Activated T-cell treated with anti-CD3 and anti-CD28 coated beads, Interleukin-2, amount 50 U/mL, for 24 hours (primary cell): ENCODE results near the gene PARP6.
A peak's percentile ranks its signal among the peaks of the same experiment; 100 is the strongest.

Source experiments
- DNase-seq: peaks from one replicate; pipeline ENCODE4 v3.0.0-alpha.2; 2020
- H3K27ac Mint-ChIP-seq: 2 replicates; pipeline ENCODE4 v1.8.0; 2020; ENCODE audit warnings: mild to moderate bottlenecking, mixed read lengths
- H3K27me3 Mint-ChIP-seq: 2 replicates; pipeline ENCODE4 v1.8.0; 2020; ENCODE audit warnings: mixed read lengths
- H3K36me3 Mint-ChIP-seq: 2 replicates; pipeline ENCODE4 v1.8.0; 2020; ENCODE audit warnings: low read depth, mixed read lengths
- H3K4me1 Mint-ChIP-seq: 2 replicates; pipeline ENCODE4 v1.8.0; 2020; ENCODE audit warnings: low read depth, mixed read lengths
- H3K4me3 Mint-ChIP-seq: 2 replicates; pipeline ENCODE4 v1.8.0; 2020; ENCODE audit warnings: mild to moderate bottlenecking, moderate library complexity, mixed read lengths
- H3K9me3 Mint-ChIP-seq: 2 replicates; pipeline ENCODE4 v1.8.0; 2020; ENCODE audit warnings: mixed read lengths

PARP6 gene, protein sequence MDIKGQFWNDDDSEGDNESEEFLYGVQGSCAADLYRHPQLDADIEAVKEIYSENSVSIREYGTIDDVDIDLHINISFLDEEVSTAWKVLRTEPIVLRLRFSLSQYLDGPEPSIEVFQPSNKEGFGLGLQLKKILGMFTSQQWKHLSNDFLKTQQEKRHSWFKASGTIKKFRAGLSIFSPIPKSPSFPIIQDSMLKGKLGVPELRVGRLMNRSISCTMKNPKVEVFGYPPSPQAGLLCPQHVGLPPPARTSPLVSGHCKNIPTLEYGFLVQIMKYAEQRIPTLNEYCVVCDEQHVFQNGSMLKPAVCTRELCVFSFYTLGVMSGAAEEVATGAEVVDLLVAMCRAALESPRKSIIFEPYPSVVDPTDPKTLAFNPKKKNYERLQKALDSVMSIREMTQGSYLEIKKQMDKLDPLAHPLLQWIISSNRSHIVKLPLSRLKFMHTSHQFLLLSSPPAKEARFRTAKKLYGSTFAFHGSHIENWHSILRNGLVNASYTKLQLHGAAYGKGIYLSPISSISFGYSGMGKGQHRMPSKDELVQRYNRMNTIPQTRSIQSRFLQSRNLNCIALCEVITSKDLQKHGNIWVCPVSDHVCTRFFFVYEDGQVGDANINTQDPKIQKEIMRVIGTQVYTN

DNA sequence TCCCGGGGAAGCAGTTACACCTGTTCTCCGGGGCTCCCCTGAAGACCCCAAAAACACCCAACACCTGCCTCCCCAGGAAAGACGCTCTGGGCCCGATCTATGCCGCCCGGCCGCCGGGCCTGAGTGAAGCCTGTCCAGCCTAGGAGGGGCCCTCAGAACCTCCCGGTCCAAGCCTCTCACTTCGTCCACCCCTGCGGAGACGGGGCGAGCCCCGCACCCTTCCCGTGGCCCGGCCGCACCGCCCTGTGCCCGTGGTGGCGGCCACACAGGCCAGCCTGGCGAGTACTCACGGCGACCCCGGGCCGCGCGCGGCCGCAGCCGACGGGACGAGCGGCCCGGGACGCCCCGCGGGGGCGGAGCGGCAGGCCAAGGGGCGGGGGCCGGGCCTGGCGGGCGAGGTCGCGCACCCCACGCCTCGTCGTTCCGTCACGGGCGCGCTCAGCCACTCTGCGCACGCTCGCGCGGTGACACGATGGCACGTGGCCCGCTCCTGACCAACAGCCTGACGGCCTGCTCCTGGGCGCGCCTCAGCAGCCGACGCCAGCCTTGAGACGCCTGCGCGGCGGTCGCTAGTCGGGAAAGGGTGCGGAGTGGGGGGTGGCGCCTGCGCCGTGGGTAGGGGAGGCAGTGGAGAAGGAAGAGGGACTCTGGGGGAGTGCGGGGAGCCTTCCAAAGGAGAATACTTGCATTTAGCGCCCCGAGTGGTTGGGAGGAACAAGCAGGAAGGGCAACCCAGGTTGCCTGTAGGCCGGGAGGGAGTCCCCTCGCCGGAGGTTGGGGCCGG is at the start of gene PARP6:
Gene PARP6 (minus strand): TSS at position 342 of the 784 bp plus-strand sequence. CDS start 5,077 bp downstream, outside the sequence.
- Mint-ChIP-seq H3K36me3 (peaks cover 38% of the 10 kb centered on the region), H3K27ac (peak within 1 kb of the TSS; percentile 93), H3K4me1 (peaks cover 38% of the 10 kb centered on the region), H3K9me3 (no peaks in the 10 kb centered on the region), H3K4me3 (peak within 1 kb of the TSS; percentile 92), H3K27me3 (no peaks in the 10 kb centered on the region)
- DNase-seq = peak; percentile 98

DNA sequence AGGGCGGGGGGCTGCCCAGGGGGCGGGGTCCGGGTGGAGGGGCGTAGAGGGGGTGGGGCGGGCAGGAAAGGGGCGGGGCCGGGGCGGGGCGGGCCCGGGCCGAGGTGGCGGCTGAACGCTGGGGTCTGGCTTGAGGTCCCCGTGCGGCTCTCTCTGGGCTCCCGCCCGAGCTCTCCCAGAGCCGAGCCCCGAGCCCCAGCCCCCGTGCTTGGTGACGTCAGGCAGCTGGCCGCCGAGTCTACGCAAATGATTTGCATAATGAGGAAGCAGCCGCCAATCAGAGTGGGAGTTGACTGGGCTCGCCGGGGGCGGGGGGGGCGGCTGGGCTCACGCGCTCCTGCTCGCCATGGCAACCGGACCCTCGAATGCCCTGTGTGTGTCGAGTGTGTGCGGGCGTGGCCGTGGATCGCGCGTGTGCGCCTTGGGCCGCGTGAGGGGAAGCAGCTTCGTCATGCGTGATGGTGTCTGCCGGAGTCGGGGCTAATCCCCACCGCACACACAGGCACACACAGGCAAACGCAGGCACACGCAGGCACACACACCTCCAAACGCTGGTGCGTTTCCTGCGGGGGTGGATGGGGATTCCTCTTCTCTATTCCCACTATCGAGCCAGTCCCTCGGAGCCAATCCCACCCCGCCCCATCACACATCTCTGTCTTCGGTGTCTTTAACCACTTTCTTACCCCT is 47.8 kb upstream of the PARP6 start, which contains the start of gene CELF6:
Gene CELF6 (minus strand): TSS at position 173 of the 687 bp plus-strand sequence. CDS start 283 bp downstream, outside the sequence.
- peaks cover 7% of the 10 kb centered on the region for H3K36me3 Mint-ChIP-seq
- H3K4me3 Mint-ChIP-seq = peak within 1 kb of the TSS; percentile 80
- DNase-seq = peak; percentile 78
- peak within 1 kb of the TSS; percentile 27 for H3K27ac Mint-ChIP-seq
- peaks cover 3% of the 10 kb centered on the region for H3K9me3 Mint-ChIP-seq
- H3K27me3 Mint-ChIP-seq = peaks cover 8% of the 10 kb centered on the region
- peaks cover 21% of the 10 kb centered on the region for H3K4me1 Mint-ChIP-seq

DNA sequence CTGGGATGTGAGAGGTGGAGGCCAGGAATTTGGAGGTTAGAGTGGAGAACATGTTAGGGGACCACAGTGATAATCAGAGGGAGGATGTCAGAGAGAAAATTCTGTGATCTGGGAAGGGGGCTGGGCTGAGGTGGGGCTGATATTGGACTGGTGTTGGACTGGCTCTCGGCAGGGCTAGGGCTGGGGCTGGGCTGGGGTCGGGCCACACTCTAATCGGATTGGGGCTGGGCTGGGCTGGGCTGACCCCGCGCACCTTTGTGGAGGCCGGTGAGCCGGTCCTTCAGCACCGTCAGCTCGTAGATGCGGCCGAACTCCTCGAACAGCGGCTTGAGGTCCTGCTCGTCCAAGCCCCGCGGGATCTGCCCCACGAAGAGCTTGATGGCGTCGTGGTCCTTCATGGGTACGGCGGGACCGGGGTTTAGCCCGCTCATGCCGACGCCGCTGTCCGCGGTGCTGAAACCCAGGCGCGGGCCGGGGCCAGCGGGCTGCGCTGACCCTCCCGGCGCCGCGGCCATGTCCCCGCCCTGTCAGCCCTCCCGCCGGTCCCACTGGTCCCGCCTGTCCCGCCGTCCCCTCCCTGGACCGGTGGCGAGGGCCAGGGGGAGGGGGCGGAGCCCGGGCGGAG is 47.1 kb upstream of the PARP6 start:
- H3K4me1 Mint-ChIP-seq = peaks cover 21% of the 10 kb centered on the region
- no peak overlapping the region for H3K27ac Mint-ChIP-seq
- H3K36me3 Mint-ChIP-seq = peaks cover 3% of the 10 kb centered on the region
- peak; percentile 63 for DNase-seq
- H3K9me3 Mint-ChIP-seq = peaks cover 2% of the 10 kb centered on the region
- H3K4me3 Mint-ChIP-seq = peak overlapping the region; percentile 55
- H3K27me3 Mint-ChIP-seq = peaks cover 8% of the 10 kb centered on the region

DNA sequence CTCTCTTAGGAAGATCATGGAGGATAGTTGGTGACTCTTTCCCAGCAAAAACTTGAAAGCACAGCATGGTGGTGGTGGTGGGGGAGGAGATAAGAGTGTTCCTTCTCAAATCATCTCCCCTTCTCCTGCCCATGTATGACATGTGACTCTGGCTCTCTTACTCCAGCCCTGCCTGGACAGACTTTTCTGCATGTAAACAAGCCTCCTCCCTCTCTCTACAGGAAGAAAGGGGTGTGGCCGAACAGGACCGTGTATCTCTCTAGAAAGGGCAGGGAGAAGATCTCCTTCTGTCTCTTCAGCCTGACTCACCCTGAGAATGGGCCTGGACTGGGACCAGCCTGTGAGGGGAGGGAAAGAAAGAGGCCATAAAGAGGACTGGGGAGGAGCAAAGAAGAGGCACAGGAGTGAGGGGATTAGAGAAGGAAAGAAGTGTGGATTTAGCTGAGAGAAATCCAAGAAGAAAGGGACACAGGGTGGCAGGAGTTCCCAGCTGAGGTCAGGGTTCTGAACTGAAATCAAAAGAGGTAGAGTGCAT is 46.1 kb upstream of the PARP6 start:
- Mint-ChIP-seq H3K4me3 (peak overlapping the region; percentile 55), H3K27me3 (peaks cover 8% of the 10 kb centered on the region), H3K4me1 (peaks cover 21% of the 10 kb centered on the region), H3K36me3 (no peaks in the 10 kb centered on the region), H3K9me3 (no peaks in the 10 kb centered on the region), H3K27ac (no peak overlapping the region)
- no peak for DNase-seq

DNA sequence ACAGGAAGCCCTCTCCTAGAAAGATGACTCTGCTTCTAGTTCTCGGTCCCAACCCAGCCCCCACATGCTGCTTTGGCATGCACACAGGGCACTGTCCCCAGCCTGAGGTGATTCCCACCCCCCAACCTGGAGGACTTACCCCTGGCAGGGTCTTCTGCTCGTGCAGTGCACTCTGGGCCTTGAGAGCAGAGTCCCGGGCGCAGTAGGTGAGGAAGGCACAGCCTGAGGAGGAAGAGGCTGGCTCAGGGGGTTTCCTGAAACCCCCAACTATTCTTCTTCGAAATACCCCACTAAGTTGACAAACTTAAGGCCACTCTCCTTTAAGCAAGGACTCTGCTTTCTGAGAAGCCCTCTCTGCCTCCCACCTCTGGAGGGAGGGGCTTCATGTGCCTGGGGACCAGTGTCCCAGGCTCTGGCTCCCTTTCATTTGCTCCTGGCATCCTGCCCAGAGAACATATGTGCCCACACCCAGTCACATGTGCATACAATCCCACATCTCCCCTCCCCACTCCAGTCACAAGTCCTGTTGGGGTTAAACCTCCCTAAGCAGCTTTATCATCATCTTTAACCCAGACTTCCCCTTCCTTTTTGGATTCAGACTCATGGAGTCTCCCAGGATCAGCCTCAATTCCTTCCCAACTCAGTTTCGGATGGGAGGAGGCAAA is 43.5 kb upstream of the PARP6 start:
- no peaks in the 10 kb centered on the region for H3K36me3 Mint-ChIP-seq
- peaks cover 8% of the 10 kb centered on the region for H3K27me3 Mint-ChIP-seq
- no peak for DNase-seq
- H3K4me1 Mint-ChIP-seq = peaks cover 19% of the 10 kb centered on the region
- no peak overlapping the region for H3K27ac Mint-ChIP-seq
- H3K4me3 Mint-ChIP-seq = no peak overlapping the region
- H3K9me3 Mint-ChIP-seq = no peaks in the 10 kb centered on the region

DNA sequence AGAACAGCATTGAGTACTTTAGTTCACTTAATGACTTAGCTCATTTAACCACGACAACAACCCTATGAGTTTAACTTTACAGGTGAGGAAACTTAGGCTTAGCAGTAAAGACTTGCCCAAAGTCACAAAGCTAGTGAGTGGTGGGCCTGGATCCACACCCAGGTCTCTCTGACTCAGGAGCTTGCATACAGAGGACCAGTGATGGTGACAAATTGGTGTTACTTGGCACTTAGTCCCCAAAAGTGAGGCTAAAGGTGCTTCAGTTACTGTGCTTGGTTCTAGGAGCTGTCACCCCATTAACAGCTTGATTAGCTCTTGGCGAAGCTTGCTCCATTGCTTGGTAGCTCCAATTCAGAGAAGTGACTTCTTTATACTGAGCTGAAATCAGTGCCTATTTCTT is 41.5 kb upstream of the PARP6 start:
- H3K36me3 Mint-ChIP-seq = no peaks in the 10 kb centered on the region

DNA sequence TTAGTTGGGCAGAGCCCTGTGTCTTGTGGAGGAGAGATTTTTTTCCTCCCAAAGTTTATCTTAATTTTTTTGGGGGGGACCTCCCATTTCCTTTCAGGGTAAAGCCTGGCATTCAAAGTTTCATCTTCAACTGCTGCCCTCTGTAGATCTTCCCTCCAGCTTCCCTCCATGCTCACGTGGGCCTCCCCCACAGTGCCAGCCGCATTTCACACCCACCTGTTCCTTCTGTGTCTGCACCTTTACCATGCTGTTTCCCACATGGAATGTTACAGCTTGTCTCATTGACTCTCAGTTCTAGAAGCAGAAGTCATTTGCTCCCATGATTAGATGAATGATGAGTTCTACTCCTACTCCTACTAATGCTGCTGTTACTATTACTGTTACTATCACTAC is 41.1 kb upstream of the PARP6 start:
- no peak overlapping the region for H3K27ac Mint-ChIP-seq
- H3K27me3 Mint-ChIP-seq = no peaks in the 10 kb centered on the region
- H3K36me3 Mint-ChIP-seq = no peaks in the 10 kb centered on the region
- no peaks in the 10 kb centered on the region for H3K9me3 Mint-ChIP-seq
- H3K4me1 Mint-ChIP-seq = peaks cover 3% of the 10 kb centered on the region
- no peak for DNase-seq
- H3K4me3 Mint-ChIP-seq = no peak overlapping the region

More for the DNA sequence above, 41.5 kb upstream of the PARP6 start:
- Mint-ChIP-seq H3K9me3 (no peaks in the 10 kb centered on the region), H3K4me3 (no peak overlapping the region), H3K27ac (no peak overlapping the region), H3K27me3 (peaks cover 4% of the 10 kb centered on the region), H3K4me1 (peaks cover 7% of the 10 kb centered on the region)
- DNase-seq = no peak

DNA sequence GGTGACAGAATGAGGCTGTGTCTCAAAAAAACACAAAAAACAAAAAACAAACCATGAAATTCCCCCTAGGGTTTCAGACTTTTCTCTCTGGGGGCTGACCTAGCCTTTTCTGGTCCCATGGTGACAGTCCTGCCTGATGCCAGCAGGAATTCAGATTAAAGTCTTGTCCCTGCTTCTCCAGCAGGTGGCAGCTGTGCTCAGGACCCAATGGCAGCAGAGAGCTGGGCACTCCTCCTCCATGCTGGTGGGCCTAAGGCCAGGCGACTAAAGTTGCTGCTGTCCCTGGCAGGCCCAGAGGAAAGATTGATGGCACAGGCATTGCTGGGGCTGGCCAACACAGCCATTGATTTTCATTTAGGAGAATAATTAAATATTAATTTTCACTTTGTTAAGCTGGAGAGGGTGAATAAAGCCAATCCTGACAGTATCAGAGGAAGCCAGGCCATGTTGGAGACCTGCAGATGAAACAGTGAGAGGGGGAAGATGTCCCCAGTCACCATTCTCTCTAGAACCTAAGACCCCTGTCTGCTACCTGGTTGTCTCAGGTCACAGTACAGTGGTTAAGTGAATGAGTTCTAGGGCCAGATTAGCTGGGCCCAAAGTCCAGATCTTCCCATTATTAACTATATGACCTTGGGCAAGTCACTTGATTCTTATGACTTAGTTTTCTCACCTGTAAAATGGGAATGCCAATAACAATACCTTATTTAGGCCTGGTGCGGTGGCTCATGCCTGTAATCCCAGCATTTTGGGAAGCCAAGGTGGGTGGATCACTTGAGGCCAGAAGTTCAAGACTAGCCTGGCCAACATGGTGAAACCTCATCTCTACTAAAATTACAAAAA is 40.5 kb upstream of the PARP6 start:
- Mint-ChIP-seq H3K27me3 (no peaks in the 10 kb centered on the region), H3K4me1 (peaks cover 3% of the 10 kb centered on the region), H3K27ac (no peak overlapping the region), H3K4me3 (no peak overlapping the region), H3K9me3 (no peaks in the 10 kb centered on the region), H3K36me3 (no peaks in the 10 kb centered on the region)
- DNase-seq = peak; percentile 68

DNA sequence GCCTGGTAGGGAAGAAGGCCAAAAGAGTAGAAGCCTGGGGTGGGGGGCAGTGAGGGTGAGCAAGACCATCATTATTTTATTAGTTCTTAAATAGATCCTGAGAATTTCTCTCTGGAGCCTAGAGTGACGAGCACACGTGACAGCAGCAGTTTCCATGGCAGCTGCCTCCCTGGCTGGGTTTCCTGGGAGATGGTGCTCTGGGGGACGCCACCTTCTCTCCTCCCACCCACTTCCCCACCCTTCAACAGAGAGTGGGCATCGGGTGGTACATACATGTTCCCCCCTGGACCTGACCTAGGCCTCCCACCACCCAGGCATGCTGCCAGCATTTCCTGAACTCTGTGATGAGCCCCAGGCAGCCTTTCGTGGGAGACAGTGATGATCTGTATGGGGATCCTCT is 34.7 kb upstream of the PARP6 start:
- H3K27me3 Mint-ChIP-seq = no peaks in the 10 kb centered on the region
- no peak for DNase-seq
- no peaks in the 10 kb centered on the region for H3K36me3 Mint-ChIP-seq
- peaks cover 11% of the 10 kb centered on the region for H3K4me1 Mint-ChIP-seq
- no peak overlapping the region for H3K4me3 Mint-ChIP-seq
- no peak overlapping the region for H3K27ac Mint-ChIP-seq
- H3K9me3 Mint-ChIP-seq = no peaks in the 10 kb centered on the region

DNA sequence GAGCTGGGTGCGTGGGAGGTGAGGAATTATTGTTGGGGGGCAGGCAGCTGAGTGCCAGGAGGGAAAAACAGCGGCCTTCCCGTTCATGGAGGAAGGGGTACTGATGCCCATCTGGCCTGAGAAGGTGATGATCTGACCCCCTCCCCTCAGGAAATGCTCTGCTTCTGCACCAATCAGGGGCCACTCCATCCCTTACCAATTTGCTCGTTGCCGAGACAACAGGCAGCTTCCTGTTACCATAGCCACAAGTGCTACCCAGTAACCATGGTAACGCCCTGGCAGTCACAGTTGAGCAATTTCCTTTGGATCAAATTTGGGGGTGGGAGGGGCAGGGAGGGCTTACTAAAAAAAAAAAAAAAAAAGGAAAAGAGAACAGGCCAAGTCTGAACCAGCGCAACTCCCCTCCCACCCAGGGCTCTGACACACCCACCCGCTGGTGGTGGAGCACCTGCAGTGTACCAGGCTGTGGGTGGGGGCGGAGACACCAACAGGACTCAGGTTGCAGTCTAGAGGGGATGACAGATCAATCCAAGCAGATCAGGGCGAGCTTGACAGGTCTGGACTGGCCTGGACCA is 33.9 kb upstream of the PARP6 start:
- DNase-seq = no peak
- H3K36me3 Mint-ChIP-seq = no peaks in the 10 kb centered on the region
- no peak overlapping the region for H3K4me3 Mint-ChIP-seq
- peaks cover 11% of the 10 kb centered on the region for H3K4me1 Mint-ChIP-seq
- no peaks in the 10 kb centered on the region for H3K9me3 Mint-ChIP-seq
- H3K27ac Mint-ChIP-seq = no peak overlapping the region
- no peaks in the 10 kb centered on the region for H3K27me3 Mint-ChIP-seq

DNA sequence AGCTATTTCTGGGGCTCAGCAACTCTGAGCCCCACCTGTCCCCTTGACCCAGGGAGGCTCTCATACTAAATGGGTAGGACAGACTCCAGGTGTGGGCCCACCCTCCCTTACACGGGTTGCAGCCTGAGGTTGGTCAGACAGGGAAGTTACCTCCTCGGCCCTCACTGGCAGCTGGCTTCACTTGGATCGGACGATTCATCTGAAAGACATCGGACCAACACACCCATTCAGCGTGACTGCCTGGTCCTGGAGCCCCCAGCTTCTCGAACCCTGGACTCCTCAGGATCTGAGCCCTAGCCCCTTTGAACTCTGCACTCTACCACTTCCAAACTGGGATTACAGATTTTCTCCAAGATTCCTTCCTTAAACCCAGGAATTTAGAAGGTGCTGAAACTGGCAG is 32.2 kb upstream of the PARP6 start:
- no peaks in the 10 kb centered on the region for H3K9me3 Mint-ChIP-seq
- no peaks in the 10 kb centered on the region for H3K36me3 Mint-ChIP-seq
- no peak overlapping the region for H3K27ac Mint-ChIP-seq
- peaks cover 11% of the 10 kb centered on the region for H3K4me1 Mint-ChIP-seq
- DNase-seq = no peak
- H3K27me3 Mint-ChIP-seq = no peaks in the 10 kb centered on the region
- no peak overlapping the region for H3K4me3 Mint-ChIP-seq

DNA sequence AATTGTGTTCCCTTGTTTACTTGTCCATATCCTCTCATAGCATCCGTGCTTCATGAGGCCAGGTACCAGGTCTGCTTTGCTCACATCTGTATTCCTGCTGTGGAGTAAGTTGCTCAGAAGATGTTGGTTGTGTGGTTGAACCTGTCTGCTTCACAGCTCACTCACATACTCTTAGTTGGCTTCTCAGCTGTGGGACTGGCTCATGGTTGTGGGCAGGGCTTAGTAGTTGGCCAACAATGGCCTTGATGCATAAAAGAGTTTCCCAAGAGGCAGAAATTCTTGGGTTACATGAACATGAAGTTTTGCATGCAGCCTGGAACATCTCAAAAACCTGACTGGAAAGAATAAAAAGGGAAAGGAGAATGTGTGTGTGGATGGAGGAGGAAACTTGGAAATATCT is 30.6 kb upstream of the PARP6 start:
- Mint-ChIP-seq H3K27me3 (no peaks in the 10 kb centered on the region), H3K4me3 (no peak overlapping the region), H3K9me3 (no peaks in the 10 kb centered on the region), H3K27ac (no peak overlapping the region), H3K4me1 (peaks cover 11% of the 10 kb centered on the region), H3K36me3 (no peaks in the 10 kb centered on the region)
- DNase-seq = no peak
